SK-MEL-5 (cell line): ENCODE data around the gene ANKRD66. TPM values are rescaled to one million over a fixed set of nuclear protein-coding genes. Genes with fewer than 3 reads are reported as not detected.
"Not testable (repeated sequence)": the region's sequence is repeated elsewhere in the genome, so short reads cannot be mapped to it uniquely, and the experiment has no call there.

Experiments
- DNase-seq: peaks from one replicate; pipeline ENCODE4 v3.0.0-alpha.2; 2016; ENCODE audit warnings: low read depth, low spot score
- in situ Hi-C: cut with HindIII; loops from 2 replicates; pipeline ENCODE4 v1.10.0; 2016; ENCODE audit warnings: low sequenced_read_pairs, high pct_unique_total_duplicates, low pct_unique_long_range_greater_than_20kb
- total RNA-seq: library from RNA; depleted of rRNA; stranded (reverse); fragments of >200 nt; shearing (Covaris generic); gene quantifications from 2 replicates; pipeline ENCODE4 v1.2.3, GENCODE V29; 2014

ANKRD66 gene
- total RNA-seq, 1 experiment from 2014 or later = not detected

DNA sequence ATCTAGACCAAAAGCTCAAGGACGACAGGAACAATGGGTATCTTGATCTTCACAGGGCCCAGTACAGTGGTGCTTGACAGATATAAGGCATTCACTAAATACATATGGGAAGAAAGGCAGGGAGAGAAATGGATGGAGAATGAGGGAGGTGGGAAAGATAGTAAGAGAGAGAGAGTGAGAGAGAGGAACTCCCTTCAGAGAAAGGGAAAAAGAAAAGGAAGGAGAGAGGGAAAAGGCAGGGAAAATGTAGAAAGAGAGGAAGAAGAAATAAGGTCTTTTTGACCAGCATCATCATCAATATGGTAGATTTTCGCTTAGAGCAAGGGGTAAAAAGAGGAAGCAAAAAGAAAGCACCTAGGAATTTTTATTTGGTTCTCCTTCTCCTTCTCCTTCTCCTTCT, 760 bp upstream of the ANKRD66 start:
- in situ Hi-C loops = no loop called here
- DNase-seq = no peak

DNA sequence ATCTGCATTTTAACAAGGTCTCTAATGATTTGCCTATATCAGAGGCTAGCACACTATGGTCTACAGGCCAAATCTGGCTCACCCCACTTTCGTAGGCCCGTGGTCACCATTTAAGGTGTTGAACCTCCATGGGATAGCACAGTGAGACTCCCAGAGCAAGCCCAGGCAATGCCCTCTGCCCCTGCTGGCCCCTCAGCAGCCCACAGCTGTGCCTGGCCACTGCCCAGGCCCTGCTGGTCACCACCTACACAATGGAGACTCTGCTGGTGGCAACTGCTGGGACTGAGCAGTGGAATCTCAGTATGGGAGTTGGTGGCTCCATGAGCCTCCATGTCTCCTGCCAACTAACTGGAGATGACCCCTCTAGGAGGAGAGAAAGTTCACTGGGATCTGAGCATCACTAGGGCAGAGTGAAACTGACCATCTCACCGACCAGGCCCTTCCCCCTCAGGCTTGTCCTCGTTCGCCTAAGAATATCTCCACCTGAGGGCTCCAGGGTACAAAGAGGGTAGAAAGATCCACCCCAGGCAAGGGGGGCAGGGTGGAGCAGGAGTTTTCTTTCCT, 2.3 kb downstream of the ANKRD66 start:
- no peak for DNase-seq
- in situ Hi-C loops = no loop called here

DNA sequence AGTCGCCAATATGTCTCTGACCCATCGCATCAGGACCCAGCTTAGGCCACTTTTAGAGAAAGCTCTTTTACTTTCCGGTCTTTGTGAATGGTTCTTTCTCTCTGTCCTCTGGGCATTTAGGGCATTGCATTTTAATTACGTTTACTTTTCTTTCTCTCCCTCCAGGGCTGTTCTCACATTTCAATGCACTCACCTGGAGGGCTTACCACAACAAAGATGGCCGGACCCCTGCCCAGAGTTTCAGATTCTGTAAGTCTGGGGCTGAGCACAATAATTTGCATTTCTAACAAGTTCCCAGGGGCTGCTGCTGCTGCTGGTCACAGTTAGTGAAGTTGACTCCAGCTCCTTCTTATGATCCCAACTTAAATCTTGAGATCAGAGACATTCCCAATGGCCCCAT, 3.0 kb downstream of the ANKRD66 start:
- in situ Hi-C loops = no loop called here
- no peak for DNase-seq

DNA sequence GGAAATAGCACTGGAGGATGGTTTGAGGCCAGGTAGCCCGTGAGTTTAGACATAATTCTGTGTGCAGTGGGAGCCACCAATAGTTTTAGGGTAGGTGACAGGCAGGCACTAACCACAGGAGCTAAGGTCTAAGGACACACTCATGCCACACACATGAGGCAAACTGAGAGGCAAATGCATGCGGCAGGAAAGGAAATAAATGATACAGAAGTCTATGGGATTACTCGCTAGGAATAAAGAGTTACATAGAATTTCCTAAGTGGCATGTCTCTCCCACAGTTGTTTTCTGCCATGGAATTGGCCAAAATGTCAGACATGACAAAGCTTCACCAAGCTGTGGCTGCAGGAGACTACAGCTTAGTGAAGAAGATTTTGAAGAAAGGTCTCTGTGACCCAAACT, 4.9 kb downstream of the ANKRD66 start:
- DNase-seq = no peak
- in situ Hi-C loops = no loop called here

DNA sequence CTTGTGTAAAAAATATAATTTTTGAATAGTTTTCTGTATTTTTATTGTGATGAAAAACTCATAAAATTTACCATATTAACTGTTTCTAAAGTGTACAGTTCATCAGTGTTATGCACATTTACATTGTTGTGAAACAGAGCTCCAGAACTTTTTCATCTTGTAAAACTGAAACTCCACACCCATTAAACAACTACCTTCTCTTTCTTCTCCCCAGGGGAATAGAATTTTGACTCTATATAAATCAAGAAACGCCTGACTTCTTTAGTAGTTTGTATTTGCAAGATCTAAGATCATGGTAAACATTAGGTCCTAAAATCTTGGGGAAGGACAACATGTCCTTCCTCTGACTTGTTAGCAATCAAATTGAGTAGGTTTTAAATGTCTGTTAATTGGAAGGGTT, 9.1 kb downstream of the ANKRD66 start:
- DNase-seq = no peak
- in situ Hi-C loops = no loop called here

DNA sequence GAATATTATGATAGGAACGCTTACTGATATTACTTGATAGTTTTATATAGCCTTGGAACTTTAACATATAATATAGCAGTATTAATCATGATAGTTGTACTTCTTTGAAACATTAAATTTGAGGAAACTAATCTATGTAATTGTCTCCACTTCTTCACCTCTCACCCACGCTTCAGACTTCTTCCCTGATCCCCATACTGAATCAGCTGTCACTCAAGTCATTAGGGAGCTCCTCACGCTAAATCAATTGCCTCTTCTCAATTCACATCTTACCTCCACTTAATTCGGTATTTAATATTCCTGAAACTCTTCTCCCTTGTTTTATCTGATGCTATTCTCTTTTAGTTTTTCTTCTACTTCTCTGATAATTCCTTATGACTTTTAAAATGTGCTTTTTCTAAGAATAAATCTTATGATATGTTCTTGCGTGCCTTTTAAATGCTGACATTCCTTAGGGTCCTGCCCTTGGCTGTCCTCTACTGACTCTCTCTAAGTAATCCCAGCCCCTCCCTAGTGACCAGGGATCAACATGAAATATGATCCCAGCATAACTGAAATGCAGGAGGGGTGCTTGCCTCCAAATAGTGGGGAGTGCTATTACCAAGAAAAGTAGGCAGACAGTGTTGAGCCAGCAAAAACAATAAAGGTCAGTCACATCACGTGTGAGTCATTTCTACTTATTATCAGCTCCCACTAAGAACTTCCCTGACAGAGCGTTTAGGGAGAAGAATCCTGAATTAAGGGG, 9.9 kb downstream of the ANKRD66 start:
- in situ Hi-C loops = no loop called here
- peak; percentile 6 for DNase-seq

DNA sequence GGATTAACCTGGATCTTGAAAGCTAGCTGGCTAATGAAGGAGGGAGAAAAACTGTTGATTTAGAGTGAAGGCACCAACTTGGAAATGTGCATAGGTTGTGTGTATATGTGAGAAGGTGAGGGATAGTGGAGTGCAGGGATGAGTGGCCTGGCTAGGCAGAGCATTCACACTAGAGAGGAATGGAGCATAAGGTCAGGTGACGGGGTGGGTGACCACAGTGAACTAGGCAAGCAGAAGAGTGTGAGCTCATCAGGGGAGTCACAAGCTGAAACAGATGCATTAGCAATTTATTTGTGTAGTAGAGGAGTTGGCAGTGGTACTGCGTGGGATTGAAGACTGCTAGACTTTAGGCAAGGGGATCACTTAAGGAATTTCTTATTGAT, 10.5 kb downstream of the ANKRD66 start:
- in situ Hi-C loops = no loop called here
- peak; percentile 14 for DNase-seq

DNA sequence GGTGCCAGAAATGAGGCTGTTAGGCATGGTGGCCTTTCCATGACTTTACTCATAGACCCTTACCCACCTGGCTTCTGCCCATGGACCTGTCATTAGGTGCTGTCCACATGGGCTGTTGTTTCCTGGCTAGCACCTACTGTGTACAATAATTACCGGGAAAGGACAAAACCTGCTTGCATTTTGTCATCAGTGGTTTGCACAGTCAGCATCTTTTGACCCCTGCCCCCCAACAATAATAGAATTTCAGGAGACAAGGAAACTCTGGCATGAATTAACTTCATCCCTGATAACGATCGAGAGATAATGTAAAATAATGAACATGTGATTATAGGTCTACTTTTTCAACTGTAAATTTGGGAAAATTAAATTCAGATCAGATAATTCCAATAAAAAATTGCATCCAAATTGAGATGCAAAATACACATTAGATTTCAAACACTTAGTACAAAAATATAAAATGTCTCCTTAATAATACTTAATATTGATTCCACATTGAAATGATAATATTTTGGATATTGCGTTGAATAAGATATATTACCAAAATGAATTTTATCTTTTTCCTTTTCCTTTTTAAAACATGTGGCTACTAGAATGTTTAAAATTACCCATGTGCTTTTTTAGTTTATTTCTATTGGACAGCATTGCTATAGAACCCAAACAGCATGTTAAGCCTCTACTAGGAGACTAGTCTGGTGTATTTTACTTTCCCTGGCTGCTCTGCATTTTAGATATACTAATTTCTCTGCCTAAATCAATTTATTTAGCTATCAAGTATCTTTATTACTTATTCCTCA, 12.4 kb downstream of the ANKRD66 start:
- DNase-seq = no peak
- in situ Hi-C loops = no loop called here

DNA sequence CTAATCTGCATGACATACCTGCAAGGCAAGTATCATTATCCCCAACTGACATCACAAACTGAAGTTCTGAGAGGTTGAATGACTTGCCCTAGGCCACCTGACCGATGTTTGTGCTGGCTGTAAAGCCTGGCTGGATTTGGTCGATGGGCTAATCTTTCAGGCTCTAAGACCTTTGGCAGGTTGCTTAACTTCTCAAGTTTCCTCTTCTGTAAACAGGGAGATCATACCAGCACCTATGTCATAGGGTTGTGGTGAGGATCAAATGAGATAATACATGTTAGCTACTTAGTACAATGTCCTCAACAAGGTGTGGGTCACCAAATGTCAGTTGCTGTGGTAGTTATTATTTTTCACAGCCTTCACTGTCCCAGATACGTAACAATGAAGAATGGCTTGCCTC, 14.2 kb downstream of the ANKRD66 start:
- no peak for DNase-seq

DNA sequence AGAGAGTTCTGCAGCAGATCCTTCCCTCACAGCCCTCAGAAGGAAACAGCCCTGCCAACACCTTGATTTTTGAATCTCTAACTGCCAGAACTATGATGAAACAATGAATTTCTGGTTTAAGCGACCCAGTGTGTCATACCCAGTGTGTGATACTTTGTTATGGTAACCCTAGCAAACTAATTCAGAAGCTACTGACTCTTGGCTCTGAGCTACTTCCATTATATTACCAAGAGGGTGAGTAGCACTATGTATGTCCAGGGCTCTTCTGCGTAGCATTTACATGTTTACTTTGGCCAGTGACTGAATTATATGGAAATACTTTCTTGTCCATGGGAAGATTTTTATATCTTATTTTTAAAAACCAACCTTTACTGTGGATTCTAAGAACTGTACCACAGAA, 16.7 kb downstream of the ANKRD66 start:
- no peak for DNase-seq
- in situ Hi-C loops = no loop called here

More for the DNA sequence above, 14.2 kb downstream of the ANKRD66 start:
- in situ Hi-C loops = no loop called here

DNA sequence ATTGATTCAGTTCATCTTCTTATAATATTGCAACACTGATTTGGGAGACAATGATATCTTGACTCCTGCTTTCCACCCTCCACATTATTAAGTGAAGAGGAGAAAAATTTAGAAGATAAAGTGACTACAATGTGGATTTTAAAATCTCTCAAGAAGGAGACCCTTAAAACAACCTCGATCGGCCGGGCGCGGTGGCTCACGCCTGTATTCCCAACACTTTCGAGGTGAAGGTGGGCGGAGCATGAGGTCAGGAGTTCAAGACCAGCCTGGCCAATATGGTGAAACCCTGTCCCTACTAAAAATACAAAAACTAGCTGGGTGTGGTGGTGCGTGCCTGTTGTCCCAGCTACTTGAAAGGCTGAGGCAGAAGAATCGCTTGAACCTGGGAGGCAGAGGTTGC, 17.5 kb downstream of the ANKRD66 start:
- DNase-seq, in situ Hi-C loops: not testable (repeated sequence)

DNA sequence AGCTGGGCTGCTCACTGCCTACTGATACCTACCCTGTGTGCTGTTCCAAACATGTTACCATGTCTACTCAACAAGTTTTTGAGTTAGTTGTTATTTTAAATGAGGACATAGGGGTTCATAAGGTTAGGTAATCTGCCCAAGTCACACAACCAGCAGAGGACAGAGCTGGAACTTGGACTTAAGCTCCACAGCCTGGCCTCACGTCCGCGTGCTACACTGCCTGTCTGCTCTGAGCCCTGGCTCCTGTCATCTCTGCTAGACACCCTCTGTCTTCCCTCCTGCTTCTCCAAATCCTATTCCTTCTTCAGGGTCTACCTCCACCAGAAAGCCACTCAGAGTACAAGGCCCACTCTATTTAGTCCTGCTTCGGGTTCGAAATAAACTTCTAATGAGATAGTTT, 18.2 kb downstream of the ANKRD66 start:
- in situ Hi-C loops = no loop called here
- DNase-seq = no peak

DNA sequence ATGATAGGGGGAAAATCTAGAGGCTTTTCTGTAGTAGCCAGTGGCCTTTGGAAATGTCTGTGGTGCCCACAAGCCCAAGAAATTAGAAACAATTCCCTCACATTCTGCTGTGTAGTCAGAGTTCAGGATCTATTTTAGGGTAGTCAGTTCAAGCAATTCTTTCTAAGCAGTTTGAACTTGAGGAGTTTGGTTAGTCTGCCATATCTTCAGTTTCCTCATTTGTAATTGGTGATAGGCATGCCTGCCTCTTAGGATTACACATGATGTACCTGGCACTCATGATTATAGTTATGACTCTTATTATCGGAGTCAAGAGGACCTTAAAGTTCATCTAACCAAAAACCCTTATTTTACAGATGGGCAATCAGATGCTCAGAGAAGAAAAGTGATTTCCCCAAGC, 25.3 kb downstream of the ANKRD66 start:
- no peak for DNase-seq
- in situ Hi-C loops = no loop called here

DNA sequence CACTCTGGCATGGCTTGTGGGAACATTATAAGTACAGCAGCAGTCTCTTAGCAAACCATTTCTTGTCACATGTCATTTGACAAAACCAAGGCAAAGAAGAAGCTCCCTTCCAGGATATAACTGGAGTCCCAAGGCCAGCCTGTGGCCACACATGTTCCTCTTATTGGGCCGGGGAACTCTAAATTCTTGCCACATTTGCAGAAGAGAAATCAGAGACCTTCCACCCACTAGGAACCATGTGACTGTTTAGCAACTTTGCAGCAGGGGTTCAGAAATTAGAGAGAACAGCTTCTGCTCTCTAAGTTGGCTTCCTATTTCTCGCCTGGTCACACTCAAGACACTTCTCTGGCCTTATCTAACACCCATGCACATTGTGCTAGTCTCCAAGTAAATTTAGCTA, 26.0 kb downstream of the ANKRD66 start:
- no peak for DNase-seq
- in situ Hi-C loops = no loop called here

DNA sequence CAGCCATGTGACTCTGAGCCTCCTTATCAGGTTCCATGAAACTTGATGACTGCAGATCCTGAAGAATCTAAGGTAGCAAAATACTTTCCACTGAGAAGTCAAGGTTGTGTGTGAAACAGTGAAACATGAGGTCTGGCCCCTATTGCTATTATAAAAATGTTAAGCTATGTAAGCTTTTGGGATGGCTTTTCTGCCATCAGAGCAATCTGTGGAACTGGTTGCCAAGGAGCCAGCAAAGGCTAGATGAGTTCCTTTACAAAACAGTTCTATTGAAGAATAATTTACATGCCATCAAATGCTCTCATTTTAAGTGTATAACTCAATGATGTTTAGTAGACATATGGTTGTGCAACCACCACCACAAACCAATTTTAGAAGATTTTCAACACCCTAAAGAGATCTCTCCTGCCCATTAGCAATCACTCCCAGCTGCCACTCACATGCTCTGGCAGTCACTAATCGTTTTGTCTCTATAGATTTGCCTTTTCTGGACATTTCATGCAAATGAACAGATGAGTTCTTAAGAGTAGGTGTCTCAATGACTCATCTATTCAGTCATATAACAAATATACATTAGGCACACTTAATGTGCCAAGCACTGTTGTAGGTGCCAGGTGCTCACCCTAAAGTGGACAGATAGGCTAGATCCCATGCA, 26.6 kb downstream of the ANKRD66 start:
- in situ Hi-C loops = no loop called here
- no peak for DNase-seq

DNA sequence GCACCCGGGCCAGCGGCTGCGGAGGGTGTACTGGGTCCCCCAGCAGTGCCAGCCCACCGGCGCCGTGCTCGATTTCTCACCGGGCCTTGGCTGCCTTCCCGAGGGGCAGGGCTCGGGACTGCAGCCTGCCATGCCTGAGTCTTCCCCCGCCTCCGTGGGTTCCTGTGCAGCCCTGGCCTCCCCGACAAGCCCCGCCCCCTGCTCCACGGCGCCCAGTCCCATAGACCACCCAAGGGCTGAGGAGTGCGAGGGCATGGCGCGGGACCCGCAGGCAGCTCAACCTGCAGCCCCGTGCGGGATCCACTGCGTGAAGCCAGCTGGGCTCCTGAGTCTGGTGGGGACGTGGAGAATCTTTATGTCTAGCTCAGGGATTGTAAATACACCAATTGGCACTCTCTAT, 28.0 kb downstream of the ANKRD66 start:
- in situ Hi-C loops, DNase-seq: not testable (repeated sequence)

DNA sequence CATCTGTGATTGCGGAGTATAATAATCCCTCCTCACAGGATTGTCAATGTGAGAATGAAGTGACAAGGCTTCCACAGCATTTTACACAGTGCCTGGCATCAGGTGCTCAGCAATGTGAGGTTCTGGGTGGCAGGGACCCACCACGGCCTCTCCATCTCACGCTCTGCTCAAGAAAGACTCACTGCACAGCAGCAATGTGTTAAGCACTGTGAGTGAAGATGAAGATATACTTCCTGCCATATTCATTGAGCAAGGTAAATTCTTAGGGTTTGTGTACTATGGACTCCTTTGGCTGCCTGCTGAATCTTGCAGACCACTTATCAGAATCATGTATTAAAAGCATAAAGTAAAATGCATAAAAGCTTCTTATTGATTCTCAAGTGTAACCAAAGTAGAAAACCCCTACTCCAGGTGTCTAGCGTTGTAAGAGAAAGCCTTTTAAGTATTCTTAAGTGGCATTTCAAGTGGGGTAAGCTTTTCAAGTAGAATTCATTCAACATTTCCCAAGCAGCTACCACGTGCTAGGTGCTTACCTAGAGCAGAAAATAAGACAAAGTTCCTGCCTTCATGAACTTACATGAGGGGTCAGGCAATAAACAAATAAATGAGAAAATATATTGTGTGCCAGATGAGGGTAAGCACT, 29.5 kb downstream of the ANKRD66 start:
- no peak for DNase-seq
- in situ Hi-C loops = no loop called here
